Kidney epithelial cell (primary cell): ENCODE results near the gene FBXO5. TPM values are rescaled to one million over a fixed set of nuclear protein-coding genes. Genes with fewer than 3 reads are reported as not detected.

ENCODE experiments used
- DNase-seq: peaks from one replicate; pipeline ENCODE4 v3.0.0-alpha.2; 2010; ENCODE audit warnings: low read depth
- H3K27me3 ChIP-seq: 2 replicates; pipeline ENCODE4 v1.6.0; 2011; ENCODE audit warnings: low read length; ENCODE audit not compliant: control insufficient read depth, insufficient read depth
- H3K36me3 ChIP-seq: 2 replicates; pipeline ENCODE4 v1.5.1; 2011; ENCODE audit warnings: low read length; ENCODE audit not compliant: control insufficient read depth, insufficient read depth
- H3K4me3 ChIP-seq: 2 replicates; pipeline ENCODE4 v1.5.1; 2011; ENCODE audit warnings: low read depth, mild to moderate bottlenecking, control low read depth, low read length
- CTCF ChIP-seq: IDR thresholded peaks from 2 replicates; pipeline ENCODE4 v1.5.1; 2011; ENCODE audit warnings: mild to moderate bottlenecking, moderate library complexity, low read length, control low read depth, inconsistent platforms; ENCODE audit not compliant: insufficient read depth, poor library complexity, severe bottlenecking
- total RNA-seq: library from RNA; depleted of rRNA; stranded (reverse); fragments of >200 nt; gene quantifications from 2 replicates; pipeline ENCODE4 v1.2.3, GENCODE V29; 2015

The FBXO5 gene
- total RNA-seq, 1 donor from 2014 or later = 14.1 TPM

GRCh38 chr6:152978058-152978457 is 4.8 kb downstream of the FBXO5 start:
- H3K36me3 ChIP-seq = no peaks in the 10 kb centered on the region
- DNase-seq = no peak
- no peak overlapping the region for H3K4me3 ChIP-seq
- no peak for TF ChIP-seq CTCF
- H3K27me3 ChIP-seq = no peaks in the 10 kb centered on the region

DNA sequence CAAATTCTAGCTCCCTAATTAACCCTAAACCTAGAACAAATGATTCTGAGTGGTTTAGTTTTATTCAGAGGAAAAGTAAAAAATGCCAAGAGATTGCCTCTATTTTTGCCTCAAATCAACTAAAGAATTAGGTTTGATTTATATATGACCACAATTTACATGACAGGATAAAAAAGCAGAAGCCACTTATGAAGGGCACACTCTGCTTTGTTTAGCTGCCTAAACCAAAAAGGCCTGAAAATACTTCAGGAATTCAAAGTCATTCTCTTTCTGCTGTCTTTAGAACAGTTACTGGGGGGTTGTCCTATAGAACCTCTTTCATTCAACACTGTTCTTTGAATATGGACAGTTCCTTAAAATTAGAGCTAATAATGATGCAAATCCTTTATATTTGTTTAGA is 5.3 kb downstream of the FBXO5 start:
- no peak for TF ChIP-seq CTCF
- H3K4me3 ChIP-seq = no peak overlapping the region
- DNase-seq = no peak
- no peaks in the 10 kb centered on the region for H3K27me3 ChIP-seq
- H3K36me3 ChIP-seq = no peaks in the 10 kb centered on the region

DNA sequence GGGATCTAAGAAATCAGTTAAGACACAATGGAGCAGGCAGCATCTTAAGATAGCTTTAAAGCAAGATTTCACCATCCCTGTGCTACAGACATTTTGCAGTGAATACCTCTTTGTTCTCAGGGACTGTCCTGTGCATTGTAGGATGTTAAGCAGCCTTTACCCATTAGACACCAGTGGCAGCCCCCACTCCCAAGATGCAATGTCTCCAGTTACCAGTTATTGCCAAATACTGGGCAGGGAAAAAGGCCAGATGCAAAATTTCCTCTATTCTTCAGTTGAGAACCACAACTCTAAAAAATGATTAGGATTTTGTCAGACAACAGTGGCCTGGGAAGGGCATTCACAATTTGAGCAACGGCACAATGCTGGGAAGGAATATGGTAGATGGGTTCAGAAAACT is 6.1 kb downstream of the FBXO5 start:
- no peak for TF ChIP-seq CTCF
- no peak for DNase-seq
- Histone ChIP-seq H3K4me3 (no peak overlapping the region), H3K36me3 (no peaks in the 10 kb centered on the region), H3K27me3 (no peaks in the 10 kb centered on the region)

- H3K4me3 ChIP-seq = no peak overlapping the region
- no peaks in the 10 kb centered on the region for H3K36me3 ChIP-seq
- no peaks in the 10 kb centered on the region for H3K27me3 ChIP-seq
- TF ChIP-seq CTCF = no peak
- no peak for DNase-seq
Observed at GRCh38 chr6:152975204-152975915, 7.5 kb downstream of the FBXO5 start.

DNA sequence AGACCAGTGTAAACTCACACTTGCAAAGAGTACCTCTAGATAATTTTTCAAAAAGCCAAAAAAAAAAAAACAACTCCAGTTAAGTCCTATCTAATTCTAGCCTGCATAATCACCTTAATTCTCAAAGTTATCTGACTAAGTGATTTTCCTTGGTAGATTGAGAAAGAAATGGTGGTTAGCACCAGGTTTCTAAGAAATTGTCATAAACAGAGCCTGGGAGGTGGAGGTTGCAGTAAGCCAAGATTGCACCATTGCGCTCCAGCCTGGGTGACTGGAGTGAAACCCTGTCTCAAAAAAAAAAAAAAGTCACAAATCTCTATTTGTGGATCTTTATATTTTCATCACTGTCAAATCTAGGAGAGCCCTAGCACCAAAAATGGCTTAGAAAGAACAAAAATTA is 8.9 kb downstream of the FBXO5 start:
- Histone ChIP-seq H3K27me3 (no peaks in the 10 kb centered on the region), H3K36me3 (no peaks in the 10 kb centered on the region), H3K4me3 (no peak overlapping the region)
- no peak for TF ChIP-seq CTCF
- DNase-seq = no peak
